Measurements from ENCODE around the gene SLC16A8.

- TF ChIP-seq CTCF (IDR thresholded peaks at IDR 0.05) = no peak
- no peak for TF ChIP-seq POLR2A (IDR thresholded peaks at IDR 0.05)
Observed at GRCh38 chr22:38050720-38051119, 33.3 kb downstream of the SLC16A8 start.
